GM18505 (cell line): Measurements from ENCODE around the gene AHNAK2.
"Not testable (repeated sequence)": the region's sequence is repeated elsewhere in the genome, so short reads cannot be mapped to it uniquely, and the experiment has no call there.

Source experiments
- ATAC-seq: cut with Tn5 transposase; IDR thresholded peaks from one replicate; pipeline ENCODE4 v1.9.1; 2021; ENCODE audit not compliant: unreplicated experiment
- POLR2A ChIP-seq: IDR thresholded peaks from 4 replicates; pipeline ENCODE4 v1.6.1; 2011; ENCODE audit warnings: borderline replicate concordance; ENCODE audit not compliant: insufficient read depth, insufficient read length; ENCODE audit errors: extremely low read depth

AHNAK2 gene

GRCh38 chr14:104950021-104950420 lies 28.2 kb downstream of the AHNAK2 start:
- no peak for TF ChIP-seq POLR2A
- ATAC-seq = no peak

- ATAC-seq = not testable (repeated sequence)
Observed at GRCh38 chr14:104949406-104949955, 28.7 kb downstream of the AHNAK2 start.

- TF ChIP-seq POLR2A = no peak
- no peak for ATAC-seq
Observed at GRCh38 chr14:104948736-104949031, 29.5 kb downstream of the AHNAK2 start.

GRCh38 chr14:104947881-104948735 lies 30.1 kb downstream of the AHNAK2 start:
- not testable (repeated sequence) for ATAC-seq

GRCh38 chr14:104947201-104947600 lies 31.0 kb downstream of the AHNAK2 start:
- not testable (repeated sequence) for ATAC-seq

GRCh38 chr14:104945986-104946965 lies 31.9 kb downstream of the AHNAK2 start:
- ATAC-seq = not testable (repeated sequence)

- not testable (repeated sequence) for ATAC-seq
Observed at GRCh38 chr14:104945266-104945665, 32.9 kb downstream of the AHNAK2 start.

GRCh38 chr14:104944436-104945205 lies 33.6 kb downstream of the AHNAK2 start:
- ATAC-seq = not testable (repeated sequence)

GRCh38 chr14:104944016-104944308 lies 34.2 kb downstream of the AHNAK2 start:
- ATAC-seq = not testable (repeated sequence)

GRCh38 chr14:104943216-104944015 lies 34.8 kb downstream of the AHNAK2 start:
- not testable (repeated sequence) for ATAC-seq

- no peak for ATAC-seq
Observed at GRCh38 chr14:104942586-104942985, 35.6 kb downstream of the AHNAK2 start.

GRCh38 chr14:104941508-104942365 lies 36.4 kb downstream of the AHNAK2 start:
- no peak for TF ChIP-seq POLR2A
- no peak for ATAC-seq

More at GRCh38 chr14:104942586-104942985, 35.6 kb downstream of the AHNAK2 start:
- no peak for TF ChIP-seq POLR2A
